Neutrophil (primary cell): ENCODE results near the gene DENND10.

Source experiments
- H3K27ac ChIP-seq: fragments of 200-600 bp; sonication (generic); 2 replicates; pipeline ENCODE4 v1.5.1; 2016; ENCODE audit warnings: mild to moderate bottlenecking, moderate library complexity
- H3K27me3 ChIP-seq: fragments of 200-600 bp; sonication (generic); 2 replicates; pipeline ENCODE4 v1.6.0; 2016; ENCODE audit warnings: mild to moderate bottlenecking
- H3K36me3 ChIP-seq: fragments of 200-600 bp; sonication (generic); 2 replicates; pipeline ENCODE4 v1.5.1; 2017
- H3K4me1 ChIP-seq, 2 experiments: fragments of 200-600 bp in 1 of 2; sonication (generic) in 1 of 2; 1 replicate in 1 of 2; 2 replicates in 1 of 2; pipeline versions ENCODE4 v1.5.1 to v1.6.1; 2013 to 2016; ENCODE audit warnings: low read depth in 1 of 2, low read length in 1 of 2, mild to moderate bottlenecking in 1 of 2, moderate library complexity in 1 of 2; ENCODE audit not compliant: control insufficient read depth in 1 of 2, insufficient read depth in 1 of 2
- H3K4me3 ChIP-seq, 2 experiments: fragments of 200-600 bp in 1 of 2; sonication (generic) in 1 of 2; 1 replicate in 1 of 2; 2 replicates in 1 of 2; pipeline ENCODE4 v1.5.1; 2013 to 2016; ENCODE audit warnings: low read depth in 1 of 2, low read length in 1 of 2, mild to moderate bottlenecking in 1 of 2, moderate library complexity in 1 of 2
- H3K9me3 ChIP-seq: fragments of 200-600 bp; sonication (generic); 2 replicates; pipeline ENCODE4 v1.5.1; 2016
- TF ChIP-seq, protein P1 (sequence below): fragments of 200-600 bp; sonication (generic); IDR thresholded peaks from 2 replicates; pipeline ENCODE4 v1.5.1; 2016; ENCODE audit warnings: antibody characterized with exemption

Gene DENND10

GRCh38 chr10:119162452-119163092 is 58.7 kb downstream of the DENND10 start:
- peaks cover 19 to 21% of the 10 kb centered on the region in 2 experiments for H3K4me1 ChIP-seq
- no peaks in the 10 kb centered on the region for H3K27me3 ChIP-seq
- peaks cover 14% of the 10 kb centered on the region for H3K36me3 ChIP-seq
- TF ChIP-seq, protein P1, sequence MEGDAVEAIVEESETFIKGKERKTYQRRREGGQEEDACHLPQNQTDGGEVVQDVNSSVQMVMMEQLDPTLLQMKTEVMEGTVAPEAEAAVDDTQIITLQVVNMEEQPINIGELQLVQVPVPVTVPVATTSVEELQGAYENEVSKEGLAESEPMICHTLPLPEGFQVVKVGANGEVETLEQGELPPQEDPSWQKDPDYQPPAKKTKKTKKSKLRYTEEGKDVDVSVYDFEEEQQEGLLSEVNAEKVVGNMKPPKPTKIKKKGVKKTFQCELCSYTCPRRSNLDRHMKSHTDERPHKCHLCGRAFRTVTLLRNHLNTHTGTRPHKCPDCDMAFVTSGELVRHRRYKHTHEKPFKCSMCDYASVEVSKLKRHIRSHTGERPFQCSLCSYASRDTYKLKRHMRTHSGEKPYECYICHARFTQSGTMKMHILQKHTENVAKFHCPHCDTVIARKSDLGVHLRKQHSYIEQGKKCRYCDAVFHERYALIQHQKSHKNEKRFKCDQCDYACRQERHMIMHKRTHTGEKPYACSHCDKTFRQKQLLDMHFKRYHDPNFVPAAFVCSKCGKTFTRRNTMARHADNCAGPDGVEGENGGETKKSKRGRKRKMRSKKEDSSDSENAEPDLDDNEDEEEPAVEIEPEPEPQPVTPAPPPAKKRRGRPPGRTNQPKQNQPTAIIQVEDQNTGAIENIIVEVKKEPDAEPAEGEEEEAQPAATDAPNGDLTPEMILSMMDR = no peak
- H3K4me3 ChIP-seq = no peak overlapping the region
- H3K27ac ChIP-seq = no peak overlapping the region
- no peaks in the 10 kb centered on the region for H3K9me3 ChIP-seq

DNA sequence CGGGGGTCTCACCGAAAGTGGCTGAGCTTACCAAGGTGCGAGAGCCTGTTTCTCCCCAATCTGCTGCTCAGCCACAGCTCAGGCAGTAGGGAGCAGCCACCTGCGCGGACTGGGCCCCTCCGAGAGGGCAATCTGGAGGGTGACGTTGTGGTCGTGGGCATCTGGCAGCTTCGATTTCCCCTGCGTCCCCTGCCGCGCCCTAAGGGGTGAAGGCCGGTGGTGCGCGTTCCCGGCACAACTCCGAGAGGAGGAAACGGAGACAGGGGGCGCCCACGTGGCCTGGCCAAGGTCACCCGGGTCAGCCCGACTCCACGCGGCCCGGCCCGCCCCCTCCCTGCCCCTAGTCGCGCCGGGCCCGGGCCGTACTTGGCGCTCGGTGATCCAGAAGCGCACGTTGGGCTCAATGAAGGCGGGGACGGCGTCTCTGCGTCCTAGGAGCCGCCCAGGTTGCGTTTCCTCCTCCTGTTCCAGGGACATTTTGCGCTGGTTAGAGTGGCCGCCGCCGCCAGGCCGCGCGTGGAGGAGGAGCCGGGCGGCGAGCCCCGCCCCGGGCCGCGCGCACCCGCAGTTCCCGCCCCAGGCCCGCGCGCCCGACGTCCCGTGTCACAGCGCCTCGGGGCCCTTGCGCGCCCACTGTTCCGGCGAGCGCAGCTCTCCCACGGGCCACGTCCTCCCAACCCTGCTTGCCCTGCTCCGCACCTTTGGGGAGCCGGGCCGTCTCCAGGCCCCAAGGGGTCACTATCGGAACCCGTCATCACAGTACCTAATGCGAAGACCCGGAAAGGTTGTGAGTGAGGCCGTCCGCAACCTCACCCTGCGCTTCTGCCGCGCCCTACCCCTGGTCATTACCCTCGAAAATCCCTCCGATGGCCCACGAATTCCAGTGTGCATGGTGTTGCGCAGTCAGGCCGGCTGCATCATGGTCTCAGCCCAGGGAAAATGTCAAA is 61.5 kb downstream of the DENND10 start, which contains the start of gene SFXN4:
SFXN4 (minus strand) TSS at position 544 of the 947 bp plus-strand sequence; CDS start at position 477, 67 bp downstream.
- H3K4me1 ChIP-seq = peaks cover 19 to 21% of the 10 kb centered on the region in 2 experiments
- TF ChIP-seq, protein P1 = peak; percentile 64
- H3K27me3 ChIP-seq = no peaks in the 10 kb centered on the region
- H3K36me3 ChIP-seq = peaks cover 33% of the 10 kb centered on the region
- peak within 1 kb of the TSS; percentile 85 to 93 for H3K4me3 ChIP-seq
- no peaks in the 10 kb centered on the region for H3K9me3 ChIP-seq
- H3K27ac ChIP-seq = peak within 1 kb of the TSS; percentile 83

DNA sequence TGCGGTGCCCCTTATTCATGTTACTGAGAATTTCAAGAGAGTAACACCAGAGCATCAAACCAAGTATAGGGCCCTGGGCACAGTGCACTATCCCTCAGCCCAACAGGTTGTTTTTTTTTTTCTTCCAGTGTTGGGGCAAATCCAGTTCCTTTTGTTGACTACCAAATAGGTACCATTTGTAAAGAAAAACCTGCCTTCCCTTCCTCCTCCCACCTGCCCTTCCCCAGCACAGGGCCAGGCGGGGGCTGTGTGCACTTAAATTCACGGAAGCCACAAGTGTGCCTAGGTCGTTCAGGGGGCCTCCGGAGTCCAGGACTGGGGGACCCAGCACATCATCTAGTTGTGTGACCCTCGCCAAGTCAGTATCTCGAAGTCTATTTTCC is 62.2 kb downstream of the DENND10 start:
- H3K4me3 ChIP-seq = peak overlapping the region; percentile 85 to 93
- peaks cover 19 to 21% of the 10 kb centered on the region in 2 experiments for H3K4me1 ChIP-seq
- H3K27ac ChIP-seq = peak overlapping the region; percentile 83
- no peaks in the 10 kb centered on the region for H3K27me3 ChIP-seq
- H3K9me3 ChIP-seq = no peaks in the 10 kb centered on the region
- TF ChIP-seq, protein P1 = no peak
- H3K36me3 ChIP-seq = peaks cover 38% of the 10 kb centered on the region

DNA sequence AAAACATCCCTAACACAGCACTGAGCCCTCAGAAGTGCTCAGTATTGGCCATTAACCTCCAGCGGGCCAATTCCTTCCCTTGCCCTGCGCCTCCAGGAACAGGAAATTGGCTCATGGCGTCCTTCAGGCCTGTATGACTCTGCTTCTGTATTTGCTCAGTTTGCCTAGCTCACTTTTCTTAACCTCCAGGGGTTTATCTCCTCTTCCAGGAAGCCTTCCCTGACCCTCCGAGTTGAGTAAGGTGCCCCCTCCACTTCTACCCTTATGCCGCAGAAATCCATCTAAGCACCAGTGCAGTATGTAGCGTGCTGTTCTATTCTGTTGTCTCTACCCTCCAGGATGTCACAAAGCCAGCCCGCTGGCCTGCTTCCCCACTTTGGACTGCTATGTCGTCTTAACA is 62.7 kb downstream of the DENND10 start:
- Histone ChIP-seq H3K4me3 (peak overlapping the region; percentile 85 to 93), H3K4me1 (peaks cover 19 to 21% of the 10 kb centered on the region in 2 experiments), H3K27me3 (no peaks in the 10 kb centered on the region), H3K27ac (peak overlapping the region; percentile 83), H3K36me3 (peaks cover 42% of the 10 kb centered on the region), H3K9me3 (no peaks in the 10 kb centered on the region)
- TF ChIP-seq, protein P1 = no peak

- Histone ChIP-seq H3K4me3 (no peak overlapping the region), H3K27me3 (no peaks in the 10 kb centered on the region), H3K4me1 (peaks cover 19 to 21% of the 10 kb centered on the region in 2 experiments), H3K36me3 (peaks cover 47% of the 10 kb centered on the region), H3K27ac (peak overlapping the region; percentile 83), H3K9me3 (no peaks in the 10 kb centered on the region)
- TF ChIP-seq, protein P1 = no peak
These were observed 63.1 kb downstream of the DENND10 start for GRCh38 chr10:119167041-119167440.
